Raji (cell line): ENCODE measurements around the gene ADAMTS2.

ENCODE experiments used
- POLR2A ChIP-seq: IDR thresholded peaks from 2 replicates; pipeline ENCODE4 v1.6.1; 2011; ENCODE audit warnings: low read depth, low read length, control low read depth; ENCODE audit not compliant: insufficient read depth

The ADAMTS2 gene

DNA sequence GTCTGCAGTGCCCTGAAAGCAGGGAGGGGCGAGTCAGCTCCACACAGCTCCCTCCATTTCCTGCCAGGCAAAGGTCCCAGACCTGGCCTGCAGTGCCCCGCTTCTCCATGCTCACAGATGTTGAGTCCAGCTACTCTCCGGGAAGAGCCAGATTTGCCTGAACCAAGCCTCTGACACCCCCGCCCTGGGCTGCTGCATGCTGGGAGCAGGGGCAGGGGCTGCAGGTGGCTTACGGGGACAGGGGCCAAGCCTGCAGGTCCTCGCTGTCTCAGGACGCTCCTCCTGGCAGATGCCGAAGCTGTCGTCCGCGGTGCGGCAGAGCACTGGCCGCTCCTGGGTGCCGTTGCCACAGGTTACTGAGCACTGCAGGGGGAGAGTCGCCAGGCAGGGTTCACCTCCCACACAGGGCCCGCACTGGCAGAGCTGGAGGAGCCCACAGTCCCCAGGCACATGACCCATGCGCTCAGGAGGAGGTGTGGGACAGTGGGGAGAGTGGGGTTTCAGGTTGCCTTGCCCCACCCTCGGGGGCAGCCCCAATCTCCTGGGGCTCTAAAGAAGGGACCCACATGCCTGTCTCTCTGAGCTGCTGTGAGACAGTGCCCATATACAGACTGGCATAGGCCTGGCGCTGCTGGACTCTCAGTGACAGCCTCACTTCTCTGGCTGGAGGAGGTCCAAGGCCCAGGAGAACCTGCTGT lies 222.7 kb downstream of the ADAMTS2 start:
- TF ChIP-seq POLR2A = no peak

GRCh38 chr5:179121667-179122111 lies 223.6 kb downstream of the ADAMTS2 start:
- TF ChIP-seq POLR2A = no peak

- no peak for TF ChIP-seq POLR2A
Measured at GRCh38 chr5:179120951-179121666, 224.2 kb downstream of the ADAMTS2 start.

GRCh38 chr5:179120421-179120861 lies 224.8 kb downstream of the ADAMTS2 start:
- no peak for TF ChIP-seq POLR2A

DNA sequence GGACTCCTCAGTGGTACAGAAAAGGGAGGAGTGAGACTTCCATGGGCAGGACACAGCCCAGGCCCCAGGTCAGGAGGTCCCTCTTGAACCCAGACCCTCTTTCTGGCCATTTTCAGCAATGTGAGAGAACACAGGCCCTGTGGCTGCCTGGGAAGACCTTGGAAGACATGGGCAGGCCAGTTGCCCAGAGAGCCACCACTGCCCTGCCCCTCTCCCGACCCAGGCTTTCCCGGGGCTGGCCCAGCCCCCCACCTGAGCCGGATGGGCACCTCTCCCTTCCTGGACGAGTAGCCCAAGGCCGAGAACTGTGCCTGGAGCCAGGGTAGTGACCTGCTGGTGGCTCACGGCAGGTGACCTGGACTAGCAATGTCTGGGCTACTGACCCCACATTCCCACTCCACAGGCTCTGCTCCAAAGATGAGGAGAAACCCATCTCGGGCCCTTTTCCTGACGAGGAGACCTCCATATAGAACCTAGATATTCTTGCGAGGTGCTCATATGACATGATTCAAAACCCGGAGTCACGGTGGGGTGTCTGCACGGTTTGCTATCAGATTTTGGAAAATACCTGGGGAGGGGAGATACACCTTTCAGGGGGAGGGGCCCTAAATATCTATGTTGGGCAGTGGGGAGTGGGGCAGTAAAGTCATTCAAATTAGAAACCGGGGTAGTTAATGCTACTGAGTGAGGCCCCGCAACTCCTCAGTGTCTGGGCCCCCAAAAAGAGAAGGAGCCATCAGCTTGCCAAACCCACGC lies 225.7 kb downstream of the ADAMTS2 start:
- TF ChIP-seq POLR2A = no peak

GRCh38 chr5:179118756-179119414 lies 226.4 kb downstream of the ADAMTS2 start:
- no peak for TF ChIP-seq POLR2A

- no peak for TF ChIP-seq POLR2A
Measured at GRCh38 chr5:179118338-179118737, 226.9 kb downstream of the ADAMTS2 start.

DNA sequence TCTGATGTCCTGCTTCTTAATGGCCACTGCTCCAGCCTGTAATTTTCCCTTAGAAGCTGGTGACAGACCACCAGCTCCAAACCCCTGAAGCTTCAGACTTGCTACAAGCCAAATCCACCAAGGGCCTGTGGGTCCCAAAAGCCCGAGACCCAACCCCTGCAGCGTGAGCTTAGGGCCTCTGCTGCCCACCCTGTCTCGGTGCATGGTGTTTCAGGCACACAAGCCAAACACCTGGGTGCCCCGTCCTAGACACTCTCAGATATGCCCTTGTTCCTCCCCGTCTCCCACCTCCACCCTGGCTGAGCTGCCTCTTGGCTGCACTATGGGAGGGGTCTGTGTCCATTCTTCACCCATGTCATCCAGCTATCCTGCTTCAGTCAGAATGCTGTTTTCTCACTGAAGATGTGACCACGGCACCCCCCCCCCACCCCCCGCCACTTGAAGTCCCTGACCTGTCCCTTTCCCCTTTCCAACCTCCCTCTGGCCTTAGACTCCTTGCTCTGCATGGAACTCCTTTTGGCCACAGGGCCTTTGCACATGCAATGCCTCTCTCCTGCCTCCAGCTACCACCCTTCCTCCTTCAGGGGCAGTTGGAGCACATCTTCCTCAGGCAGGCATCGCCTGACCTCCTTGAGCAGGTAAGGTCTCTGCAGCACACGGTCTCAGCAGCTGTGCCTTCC lies 229.3 kb downstream of the ADAMTS2 start:
- TF ChIP-seq POLR2A = no peak

GRCh38 chr5:179115307-179115706 lies 230.0 kb downstream of the ADAMTS2 start:
- no peak for TF ChIP-seq POLR2A

- no peak for TF ChIP-seq POLR2A
Measured at GRCh38 chr5:179114756-179115155, 230.5 kb downstream of the ADAMTS2 start.

DNA sequence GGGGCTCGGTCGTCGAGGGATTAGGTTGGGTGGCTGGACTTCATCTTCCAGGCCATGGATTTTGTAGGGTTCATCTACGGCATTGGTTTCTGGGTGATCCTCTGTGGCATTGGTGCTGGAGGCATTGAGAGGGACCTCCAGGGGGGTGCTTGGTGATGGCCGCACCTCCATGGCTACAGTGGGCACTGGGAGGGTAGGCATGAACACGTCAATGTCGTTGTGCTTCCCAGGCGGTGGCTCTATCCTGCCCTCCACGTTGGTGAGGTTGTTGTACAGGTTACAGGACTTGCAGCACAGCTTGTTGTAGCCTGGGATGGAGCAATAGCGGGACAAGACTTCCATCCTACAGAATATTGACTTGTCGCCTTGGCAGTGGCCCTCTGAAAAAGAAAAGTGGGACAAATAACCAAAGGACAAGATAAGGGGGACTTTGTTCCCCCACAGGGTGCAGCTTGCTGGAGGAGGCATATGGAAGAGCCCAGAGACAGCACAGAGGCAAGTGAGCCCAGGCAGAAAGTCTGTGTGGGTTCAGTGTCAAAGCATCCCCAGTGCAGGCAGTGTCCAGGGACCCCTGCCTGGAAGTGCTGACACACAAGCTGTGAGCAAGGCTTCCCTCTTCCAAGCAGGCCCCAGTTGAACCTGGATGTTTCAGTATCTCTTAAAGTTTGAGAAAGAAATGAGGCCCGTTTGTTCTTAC lies 231.2 kb downstream of the ADAMTS2 start:
- no peak for TF ChIP-seq POLR2A

- no peak for TF ChIP-seq POLR2A
Measured at GRCh38 chr5:179113143-179113530, 232.1 kb downstream of the ADAMTS2 start.

DNA sequence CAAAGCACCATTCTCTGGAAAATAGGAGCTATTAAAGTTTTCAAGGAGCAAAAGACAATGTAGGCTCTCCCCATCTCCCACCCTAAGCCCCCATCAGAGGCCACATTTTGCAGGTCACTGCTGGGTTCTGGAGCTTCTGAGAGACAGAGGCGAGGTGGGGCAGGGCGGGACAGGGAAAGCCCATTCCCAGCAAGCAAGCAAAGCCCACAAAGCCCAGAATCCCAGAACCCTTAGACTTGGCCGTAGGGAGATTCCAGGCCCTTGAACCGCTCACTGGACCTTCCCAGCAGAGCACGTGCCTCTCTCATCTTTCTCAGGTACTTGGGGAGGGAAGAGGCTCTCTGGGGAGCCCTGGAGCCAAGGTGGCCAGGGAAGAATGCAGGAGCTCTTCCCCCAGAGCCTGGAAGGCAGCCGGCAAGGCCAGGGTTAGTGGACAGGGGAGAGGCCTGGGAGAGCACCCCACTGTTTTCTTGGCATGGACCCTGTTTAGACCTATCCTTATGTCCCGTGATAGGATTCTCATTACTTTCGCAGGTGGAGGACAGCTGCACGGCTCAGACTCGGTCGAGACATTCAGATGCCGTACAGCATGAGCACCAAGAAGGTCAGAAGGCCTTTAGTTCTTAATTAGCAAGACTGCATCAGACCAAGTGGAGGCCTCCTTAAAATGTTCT lies 232.7 kb downstream of the ADAMTS2 start:
- TF ChIP-seq POLR2A = no peak
